DMS153 treated with DMSO at 0.1 percent for 48 hours (cell line): ENCODE data around the gene SP5.
"Not testable (repeated sequence)": the region's sequence is repeated elsewhere in the genome, so short reads cannot be mapped to it uniquely, and the experiment has no call there.

Experiments used
- DNase-seq: peaks from one replicate; lab custom pipeline; 2025; ENCODE audit not compliant: unreplicated experiment; lab: John Stamatoyannopoulos, UW

SP5 gene

DNA sequence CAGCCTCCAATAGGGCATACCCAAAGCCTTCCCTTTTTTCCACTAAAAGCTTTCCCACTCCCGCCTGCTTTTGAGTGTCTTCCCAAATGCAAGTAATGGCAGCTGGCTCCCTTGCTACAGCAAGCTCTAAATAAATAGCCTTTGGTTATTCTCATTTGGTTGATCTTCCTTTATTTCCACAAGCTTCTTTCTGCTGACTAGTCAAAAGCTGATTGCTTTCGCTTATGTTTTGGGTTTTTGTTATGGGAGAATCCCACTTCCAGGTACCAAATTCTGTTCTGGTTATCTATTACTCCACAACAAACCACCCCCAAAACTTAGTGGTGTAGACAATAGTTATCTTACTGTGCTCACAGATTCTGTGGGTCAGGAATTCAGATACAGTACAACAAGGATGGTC lies 22.3 kb downstream of the SP5 start:
- DNase-seq = no peak

DNA sequence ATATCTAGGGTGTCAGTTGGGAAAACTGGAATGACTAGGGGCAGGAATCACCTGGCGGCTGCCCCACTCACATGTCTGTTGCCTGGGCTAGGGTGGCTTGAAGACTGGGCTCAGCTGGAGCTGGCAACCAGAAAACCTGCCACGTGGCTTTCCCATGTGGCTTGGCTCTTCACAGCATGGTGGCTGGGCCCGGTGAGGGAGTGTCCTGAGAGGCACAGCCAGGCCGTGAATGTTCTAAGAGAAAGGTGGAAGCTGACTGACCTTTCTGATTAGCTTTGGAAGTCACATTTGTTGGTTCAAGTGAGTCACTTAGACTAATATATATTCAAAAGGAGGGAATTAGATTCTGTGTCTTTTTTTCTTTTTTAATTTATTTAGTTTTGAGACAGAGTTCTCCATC lies 22.7 kb downstream of the SP5 start:
- DNase-seq = no peak

DNA sequence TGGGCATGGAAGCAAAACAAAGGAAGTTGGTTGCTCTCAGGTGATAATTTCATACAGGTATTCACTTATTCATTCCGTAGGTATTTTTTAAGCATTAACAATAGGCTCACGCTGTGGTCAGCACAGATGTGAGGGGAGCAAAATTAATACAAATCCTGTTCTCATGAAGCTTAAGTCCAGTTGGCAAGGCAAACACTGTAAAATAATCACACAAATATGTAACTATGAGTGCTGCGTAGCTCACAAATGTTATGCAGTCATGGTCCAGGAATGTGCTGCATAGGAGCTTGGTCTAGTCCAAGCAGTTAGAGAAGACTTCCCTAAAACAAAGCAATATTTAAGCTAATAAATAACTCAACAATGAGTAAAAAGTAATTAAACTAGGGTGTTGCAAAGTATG lies 23.9 kb downstream of the SP5 start:
- no peak for DNase-seq

DNA sequence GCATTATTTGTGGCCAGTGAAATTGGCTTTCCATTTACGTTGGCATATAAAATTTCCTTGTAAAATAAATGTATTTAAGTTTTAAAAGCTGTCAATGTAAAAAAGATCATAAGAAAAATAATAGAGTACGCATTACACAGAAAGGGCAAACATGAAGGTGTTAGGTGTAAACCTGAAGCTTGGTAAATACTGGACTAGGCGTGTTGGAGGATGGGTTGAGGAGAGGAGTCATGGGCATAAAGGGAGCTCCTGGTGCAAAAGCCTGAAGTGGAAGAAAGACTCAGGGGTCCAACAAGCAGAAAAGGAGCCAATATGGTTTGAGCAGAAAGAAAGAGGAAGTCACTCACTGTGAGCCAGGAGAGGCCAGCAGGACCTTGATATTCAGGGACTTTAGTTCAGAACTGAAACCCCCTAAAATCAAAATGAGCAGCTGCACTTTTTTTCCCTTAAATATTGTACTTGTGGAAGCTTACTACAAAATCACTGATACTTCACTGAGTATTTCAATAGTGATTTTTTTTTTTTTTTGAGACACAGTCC lies 24.4 kb downstream of the SP5 start:
- no peak for DNase-seq

DNA sequence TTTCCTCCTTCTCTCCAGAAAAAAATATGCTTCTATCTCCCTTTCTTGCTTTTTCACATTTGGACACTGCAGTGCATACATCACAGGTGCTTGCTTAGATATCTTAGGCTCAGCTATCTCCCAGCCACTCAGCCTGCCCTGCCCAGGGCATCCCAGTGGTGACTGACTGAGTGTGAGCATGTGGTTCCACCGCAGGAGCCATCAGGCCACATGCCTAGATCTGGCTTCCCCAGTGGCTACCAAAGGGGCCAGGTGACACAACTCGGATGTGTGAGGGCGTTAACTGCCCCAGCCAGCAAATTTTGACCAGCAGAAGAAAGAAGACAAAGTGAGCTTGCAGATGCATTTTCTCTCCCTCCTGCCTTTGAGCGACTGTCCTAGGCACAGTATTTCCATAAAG lies 25.5 kb downstream of the SP5 start:
- no peak for DNase-seq

DNA sequence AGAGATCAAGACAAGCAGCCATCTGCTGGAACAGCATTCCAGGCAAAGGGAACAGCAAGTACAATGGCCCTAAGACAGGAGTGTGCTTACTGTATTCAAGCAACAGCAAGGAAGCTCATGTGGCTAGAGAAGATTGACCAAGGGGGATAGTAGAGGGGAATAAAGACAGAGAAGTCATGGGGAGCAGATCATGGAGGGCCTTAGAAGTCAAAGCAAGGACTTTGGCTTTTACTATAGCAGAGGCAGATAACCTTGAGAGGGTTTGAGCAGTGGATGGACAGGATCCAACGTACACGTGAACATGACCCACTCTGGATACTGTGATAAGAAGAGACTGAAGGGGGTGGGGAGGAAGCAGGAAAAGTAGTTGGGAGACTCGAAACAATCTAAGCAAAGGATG lies 26.9 kb downstream of the SP5 start:
- DNase-seq = no peak

DNA sequence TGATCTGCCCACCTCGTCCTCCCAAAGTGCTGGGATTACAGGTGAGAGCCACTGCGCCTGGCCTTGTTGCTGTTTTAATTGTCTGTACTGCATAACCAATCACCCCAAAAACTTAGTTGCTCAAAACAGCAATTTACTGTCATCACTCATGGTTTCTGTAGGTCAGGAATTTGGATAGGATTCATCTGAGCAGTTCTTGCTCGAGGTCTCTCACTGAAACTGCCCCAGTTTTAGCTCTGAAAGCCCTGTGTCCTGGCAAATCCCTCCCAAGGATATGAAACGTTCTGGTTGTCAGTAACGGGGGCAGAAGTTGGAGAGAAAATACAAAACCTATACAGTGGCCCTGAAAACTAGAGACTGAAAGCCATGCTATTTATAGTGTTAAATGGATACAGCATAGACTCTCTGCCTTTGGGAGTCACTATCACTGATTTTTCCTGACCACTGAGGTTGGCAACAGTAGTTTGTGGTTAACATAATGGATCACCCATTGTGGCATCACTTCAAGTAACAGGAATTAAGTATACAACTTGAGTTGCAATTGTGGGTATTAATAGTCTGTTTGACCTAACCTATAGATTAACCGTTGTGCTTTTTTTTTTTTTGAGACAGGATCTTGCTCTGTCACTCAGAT lies 27.9 kb downstream of the SP5 start:
- DNase-seq = no peak

DNA sequence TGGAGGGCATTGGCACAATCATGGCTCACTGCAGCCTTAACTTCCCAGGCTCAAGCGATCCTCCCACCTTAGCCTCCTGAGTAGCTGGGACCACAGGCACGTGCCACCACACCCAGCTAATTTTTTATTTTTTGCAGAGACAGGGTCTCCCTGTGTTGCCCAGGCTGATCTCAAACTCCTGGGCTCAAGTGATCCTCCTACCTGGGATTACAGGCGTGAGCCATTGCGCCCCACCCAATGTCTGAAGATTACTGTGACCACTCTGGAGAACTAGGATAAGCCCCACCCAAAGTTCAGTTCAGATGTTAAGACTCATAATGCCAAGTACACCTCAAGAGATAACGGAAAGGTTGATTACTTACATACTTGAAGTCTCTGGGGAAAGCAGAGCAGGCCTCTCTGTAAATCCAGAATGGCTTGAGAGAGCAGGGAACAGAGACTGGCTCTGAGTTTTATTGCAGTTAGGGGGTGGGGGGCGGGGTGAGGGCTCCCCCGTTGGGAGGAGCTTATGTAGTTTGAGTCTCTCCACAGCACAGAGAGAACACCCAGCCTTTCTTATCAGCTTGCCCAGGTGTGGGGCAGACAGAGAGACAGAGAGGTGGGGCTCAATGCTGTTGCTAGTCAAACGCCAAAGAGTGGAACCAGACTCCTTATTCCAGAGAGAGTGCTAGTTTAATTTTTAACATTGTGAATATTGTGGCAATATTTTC lies 28.5 kb downstream of the SP5 start:
- no peak for DNase-seq

DNA sequence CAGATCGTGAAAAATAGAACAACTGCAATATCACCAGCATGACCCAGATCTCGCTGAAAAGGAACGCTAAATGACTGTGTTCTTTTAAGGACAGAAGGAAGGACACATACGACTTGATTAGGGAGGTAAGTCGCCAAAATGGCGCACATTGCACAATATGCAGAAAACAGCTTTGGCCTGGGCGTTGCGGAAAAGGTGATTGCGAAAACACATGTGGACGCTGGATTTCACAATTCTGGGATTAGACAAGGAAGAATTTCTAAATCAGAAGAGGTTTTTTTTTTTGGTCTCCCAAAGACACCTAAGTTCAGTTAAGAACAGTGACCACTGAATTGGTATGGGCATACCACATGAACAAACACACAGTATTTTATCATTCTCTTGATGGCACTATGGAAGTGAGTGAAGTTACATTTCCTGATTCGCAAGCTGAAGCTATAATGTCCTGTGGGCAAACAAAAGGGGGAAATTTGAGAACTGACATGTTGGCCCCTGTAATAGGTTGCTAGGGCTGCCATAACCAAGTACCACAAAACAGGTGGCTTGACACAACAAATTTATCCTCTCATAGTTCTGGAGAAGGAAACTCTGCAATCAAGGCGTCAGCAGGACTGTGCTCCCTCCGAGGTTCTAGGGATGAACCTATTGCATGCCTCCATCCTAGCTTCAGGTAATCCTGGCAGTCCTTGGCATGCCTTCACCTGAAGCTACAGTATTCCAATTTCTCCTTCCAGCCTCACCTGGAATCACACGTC lies 29.3 kb downstream of the SP5 start:
- no peak for DNase-seq

DNA sequence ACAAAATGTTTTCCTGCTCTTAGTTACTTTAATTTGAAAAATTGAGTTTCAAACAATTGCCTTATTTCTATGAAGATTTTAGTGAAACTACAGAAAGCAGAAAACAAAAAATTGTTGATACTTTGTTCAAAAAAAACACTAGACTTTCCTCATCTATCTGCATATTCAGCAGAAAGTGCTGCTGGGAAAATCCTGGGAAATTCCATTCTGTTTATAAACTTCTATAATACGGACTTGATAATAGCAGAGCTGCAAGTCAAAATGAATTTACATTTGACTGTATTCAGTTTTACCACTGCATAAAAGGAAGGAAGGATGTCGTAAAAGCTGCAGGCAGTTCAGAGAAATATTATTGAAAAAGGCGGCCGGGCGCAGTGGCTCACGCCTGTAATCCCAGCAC lies 30.2 kb downstream of the SP5 start:
- DNase-seq = no peak

DNA sequence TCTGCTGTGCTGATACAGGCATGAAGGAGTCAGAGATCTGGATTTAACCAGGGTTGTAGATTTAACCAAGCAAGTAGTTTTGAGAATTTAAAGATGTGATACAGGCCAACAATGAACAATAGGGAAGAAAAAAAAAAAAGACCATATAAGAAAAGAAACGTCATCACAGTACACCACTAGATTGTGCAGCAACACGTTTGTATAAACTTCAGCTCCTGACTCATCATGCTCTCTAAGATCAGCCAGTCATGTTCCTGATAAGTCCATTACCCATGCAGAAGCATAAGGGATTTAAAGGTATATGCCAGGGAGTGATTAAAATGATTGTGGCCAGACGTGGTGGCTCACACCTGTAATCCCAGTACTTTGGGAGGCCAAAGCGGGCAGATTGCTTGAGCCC lies 32.8 kb downstream of the SP5 start:
- DNase-seq = no peak

DNA sequence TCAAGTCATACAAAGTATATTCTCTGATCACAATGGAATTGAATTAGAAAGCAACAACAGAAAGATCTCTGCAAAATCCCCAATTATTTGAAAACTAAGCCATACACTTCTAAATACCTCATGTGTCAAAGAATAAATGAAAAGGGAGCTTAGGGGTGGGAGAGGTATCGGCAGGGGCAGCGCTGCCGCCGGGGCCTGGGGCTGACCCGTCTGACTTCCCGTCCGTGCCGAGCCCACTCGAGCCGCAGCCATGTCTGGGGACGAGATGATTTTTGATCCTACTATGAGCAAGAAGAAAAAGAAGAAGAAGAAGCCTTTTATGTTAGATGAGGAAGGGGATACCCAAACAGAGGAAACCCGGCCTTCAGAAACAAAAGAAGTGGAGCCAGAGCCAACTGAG lies 36.4 kb downstream of the SP5 start:
- DNase-seq = not testable (repeated sequence)

DNA sequence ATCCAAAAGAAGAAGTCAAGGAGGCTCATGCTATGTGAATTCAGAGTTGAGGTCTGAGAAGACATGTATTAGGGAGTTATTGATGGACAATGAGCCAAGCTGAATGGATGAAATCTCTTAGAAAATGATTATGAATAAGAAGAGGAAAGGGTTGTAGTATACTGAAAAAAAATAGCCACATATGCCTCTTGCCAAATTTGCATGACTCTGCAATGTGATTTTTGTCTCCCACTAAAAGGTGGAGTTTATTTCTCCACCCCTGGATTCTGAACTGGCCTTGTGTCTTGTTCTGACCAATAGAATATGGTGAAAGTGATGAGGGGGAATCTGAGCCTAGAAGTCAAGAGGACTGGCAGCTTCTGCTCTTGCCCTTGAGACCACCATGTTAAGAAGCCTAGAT lies 46.4 kb downstream of the SP5 start:
- DNase-seq = no peak

DNA sequence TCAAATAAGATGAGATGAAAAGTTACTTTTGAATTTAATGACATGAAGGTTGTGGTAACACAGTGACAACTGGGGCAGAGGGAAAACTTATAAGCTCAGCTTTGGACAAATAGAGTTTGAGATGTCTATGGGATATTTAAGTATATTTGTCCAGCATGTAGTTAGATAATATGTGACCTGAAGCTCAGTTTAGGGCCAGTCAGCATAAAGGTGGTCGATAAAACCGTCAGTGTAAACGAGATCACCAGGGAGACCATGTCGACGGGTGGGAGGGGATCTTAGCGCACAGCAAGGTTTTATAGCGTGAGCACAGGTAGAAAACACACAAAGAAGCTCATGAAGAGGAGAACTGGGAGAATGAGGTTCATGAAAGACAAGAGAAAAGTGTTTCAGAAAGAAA lies 47.6 kb downstream of the SP5 start:
- no peak for DNase-seq

DNA sequence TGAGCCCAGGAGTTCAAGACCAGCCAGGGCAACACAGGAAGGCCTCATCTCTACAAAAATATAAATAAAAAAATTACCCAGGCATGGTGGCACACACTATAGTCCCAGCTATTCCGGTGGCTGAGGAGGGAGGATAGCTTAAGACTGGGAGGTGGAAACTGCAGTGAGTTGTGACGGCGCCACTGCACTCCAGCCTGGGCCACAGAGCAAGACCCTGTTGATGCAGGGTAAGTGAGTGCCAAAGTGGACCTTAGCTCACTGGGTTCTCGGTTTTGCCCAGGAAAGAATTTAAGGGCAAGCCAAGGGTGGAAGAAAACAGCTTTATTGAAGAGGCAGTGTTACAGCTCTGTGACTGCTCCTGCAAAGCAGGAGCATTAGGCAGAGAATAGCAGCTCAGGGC lies 48.1 kb downstream of the SP5 start:
- no peak for DNase-seq

DNA sequence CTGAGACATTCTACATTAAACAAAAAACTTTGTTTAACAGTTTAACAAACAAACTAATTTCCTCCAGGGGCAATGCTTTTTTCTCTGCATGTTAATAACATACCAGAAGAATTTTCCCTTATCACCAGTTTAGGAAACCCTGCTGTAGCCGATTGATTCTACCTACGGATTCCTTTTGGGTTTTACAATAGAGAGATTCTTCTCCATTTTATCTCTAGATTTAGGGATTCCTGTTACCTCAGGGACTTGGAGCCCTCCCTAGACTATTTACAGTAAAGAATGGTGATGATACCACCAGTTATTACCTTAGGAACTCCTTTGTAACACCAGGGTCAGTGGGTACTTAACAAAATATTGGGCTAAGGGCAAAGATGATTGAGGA lies 49.7 kb downstream of the SP5 start:
- DNase-seq = no peak

DNA sequence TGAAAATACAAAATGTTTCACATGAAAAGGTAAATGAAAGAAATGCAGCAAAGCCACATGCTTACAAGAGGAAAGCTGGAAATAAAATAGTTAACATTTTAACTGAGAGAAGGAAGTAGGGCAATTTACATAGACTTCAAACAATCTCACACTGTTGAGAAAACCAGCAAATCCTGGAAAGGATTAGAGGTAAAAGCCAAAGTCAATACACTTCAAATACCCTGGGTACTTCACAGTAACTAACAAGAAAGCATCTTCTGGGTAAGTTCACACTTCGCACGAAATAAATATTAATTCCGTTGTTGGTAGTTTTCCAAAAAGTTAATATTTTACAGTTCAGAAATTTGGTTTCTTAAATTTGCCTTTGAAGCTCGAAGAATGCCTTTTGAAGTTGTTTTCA lies 51.6 kb downstream of the SP5 start:
- DNase-seq = no peak
